IMR-90 (cell line): ENCODE results near the gene DENND6B.

Experiments
- CEBPB ChIP-seq: IDR thresholded peaks from 2 replicates; pipeline ENCODE4 v1.6.1; 2012; ENCODE audit warnings: low read depth, low read length, improper control_type of control experiment
- MAFK ChIP-seq: IDR thresholded peaks from 2 replicates; pipeline ENCODE4 v1.6.1; 2012; ENCODE audit warnings: low read depth, low read length, improper control_type of control experiment
- MAZ ChIP-seq: IDR thresholded peaks from 2 replicates; pipeline ENCODE4 v1.6.1; 2012; ENCODE audit warnings: low read depth, mild to moderate bottlenecking, low read length, improper control_type of control experiment, moderate library complexity, borderline replicate concordance
- NFE2L2 ChIP-seq: fragments of 150-350 bp; IDR thresholded peaks from 2 replicates; pipeline ENCODE4 v1.6.1; 2016; ENCODE audit warnings: low read depth, mild to moderate bottlenecking, low read length
- POLR2A ChIP-seq: IDR thresholded peaks from 2 replicates; pipeline ENCODE4 v1.6.1; 2012; ENCODE audit warnings: mild to moderate bottlenecking, low read depth, low read length
- RAD21 ChIP-seq: IDR thresholded peaks from 2 replicates; pipeline ENCODE4 v1.6.1; 2012; ENCODE audit warnings: low read length, improper control_type of control experiment
- RCOR1 ChIP-seq: IDR thresholded peaks from 2 replicates; pipeline ENCODE4 v1.6.1; 2012; ENCODE audit warnings: mild to moderate bottlenecking, low read length, improper control_type of control experiment; ENCODE audit not compliant: insufficient replicate concordance
- RFX5 ChIP-seq: IDR thresholded peaks from 2 replicates; pipeline ENCODE4 v1.8.0; 2012; ENCODE audit warnings: low read depth, mild to moderate bottlenecking, low read length, moderate library complexity
- SMC3 ChIP-seq: fragments of 150-350 bp; IDR thresholded peaks from 2 replicates; pipeline ENCODE4 v1.6.1; 2016; ENCODE audit warnings: low read depth, mild to moderate bottlenecking, antibody characterized with exemption, low read length, moderate library complexity
- TF ChIP-seq, protein P1 (sequence below): conservative IDR thresholded peaks from 2 replicates; pipeline ENCODE4 v1.5.1; 2012; ENCODE audit warnings: mild to moderate bottlenecking, low read depth, low read length, improper control_type of control experiment
- TF ChIP-seq, protein P2 (sequence below): fragments of 150-350 bp; IDR thresholded peaks from 2 replicates; pipeline ENCODE4 v1.6.1; 2016; ENCODE audit warnings: low read depth, mild to moderate bottlenecking, low read length, moderate library complexity, borderline replicate concordance
- TF ChIP-seq, protein P3 (sequence below): fragments of 150-350 bp; IDR thresholded peaks from 2 replicates; pipeline ENCODE4 v1.6.1; 2017; ENCODE audit warnings: mild to moderate bottlenecking, antibody characterized with exemption, low read length, low read depth

DNA sequence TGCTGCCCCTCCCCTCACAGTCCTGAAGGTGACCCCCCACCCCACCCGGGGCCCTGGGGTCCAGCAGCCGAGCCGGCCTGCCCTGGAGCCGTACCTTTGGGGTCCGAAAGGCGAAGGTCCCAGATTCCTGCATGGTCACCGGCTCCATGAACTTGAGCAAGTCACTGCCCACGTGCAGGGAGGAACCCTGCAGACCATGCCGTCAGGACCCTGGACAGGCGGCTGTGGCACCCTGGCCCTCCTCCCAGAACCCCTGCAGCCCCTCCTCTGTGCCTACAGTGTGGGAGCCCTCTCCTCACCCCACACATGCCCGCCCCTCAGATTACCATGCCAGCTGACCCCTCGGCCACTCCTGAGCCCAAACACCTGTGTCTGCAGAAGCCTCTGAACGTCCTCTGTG lies 42.3 kb downstream of the DENND6B start:
- TF ChIP-seq POLR2A (no peak), CEBPB (no peak), RAD21 (no peak), MAZ (no peak), RFX5 (no peak), NFE2L2 (no peak), RCOR1 (no peak), SMC3 (no peak), MAFK (no peak)
- TF ChIP-seq, protein P1, sequence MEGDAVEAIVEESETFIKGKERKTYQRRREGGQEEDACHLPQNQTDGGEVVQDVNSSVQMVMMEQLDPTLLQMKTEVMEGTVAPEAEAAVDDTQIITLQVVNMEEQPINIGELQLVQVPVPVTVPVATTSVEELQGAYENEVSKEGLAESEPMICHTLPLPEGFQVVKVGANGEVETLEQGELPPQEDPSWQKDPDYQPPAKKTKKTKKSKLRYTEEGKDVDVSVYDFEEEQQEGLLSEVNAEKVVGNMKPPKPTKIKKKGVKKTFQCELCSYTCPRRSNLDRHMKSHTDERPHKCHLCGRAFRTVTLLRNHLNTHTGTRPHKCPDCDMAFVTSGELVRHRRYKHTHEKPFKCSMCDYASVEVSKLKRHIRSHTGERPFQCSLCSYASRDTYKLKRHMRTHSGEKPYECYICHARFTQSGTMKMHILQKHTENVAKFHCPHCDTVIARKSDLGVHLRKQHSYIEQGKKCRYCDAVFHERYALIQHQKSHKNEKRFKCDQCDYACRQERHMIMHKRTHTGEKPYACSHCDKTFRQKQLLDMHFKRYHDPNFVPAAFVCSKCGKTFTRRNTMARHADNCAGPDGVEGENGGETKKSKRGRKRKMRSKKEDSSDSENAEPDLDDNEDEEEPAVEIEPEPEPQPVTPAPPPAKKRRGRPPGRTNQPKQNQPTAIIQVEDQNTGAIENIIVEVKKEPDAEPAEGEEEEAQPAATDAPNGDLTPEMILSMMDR, result no peak
- TF ChIP-seq, protein P2, sequence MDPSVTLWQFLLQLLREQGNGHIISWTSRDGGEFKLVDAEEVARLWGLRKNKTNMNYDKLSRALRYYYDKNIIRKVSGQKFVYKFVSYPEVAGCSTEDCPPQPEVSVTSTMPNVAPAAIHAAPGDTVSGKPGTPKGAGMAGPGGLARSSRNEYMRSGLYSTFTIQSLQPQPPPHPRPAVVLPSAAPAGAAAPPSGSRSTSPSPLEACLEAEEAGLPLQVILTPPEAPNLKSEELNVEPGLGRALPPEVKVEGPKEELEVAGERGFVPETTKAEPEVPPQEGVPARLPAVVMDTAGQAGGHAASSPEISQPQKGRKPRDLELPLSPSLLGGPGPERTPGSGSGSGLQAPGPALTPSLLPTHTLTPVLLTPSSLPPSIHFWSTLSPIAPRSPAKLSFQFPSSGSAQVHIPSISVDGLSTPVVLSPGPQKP, result no peak
- TF ChIP-seq, protein P3, sequence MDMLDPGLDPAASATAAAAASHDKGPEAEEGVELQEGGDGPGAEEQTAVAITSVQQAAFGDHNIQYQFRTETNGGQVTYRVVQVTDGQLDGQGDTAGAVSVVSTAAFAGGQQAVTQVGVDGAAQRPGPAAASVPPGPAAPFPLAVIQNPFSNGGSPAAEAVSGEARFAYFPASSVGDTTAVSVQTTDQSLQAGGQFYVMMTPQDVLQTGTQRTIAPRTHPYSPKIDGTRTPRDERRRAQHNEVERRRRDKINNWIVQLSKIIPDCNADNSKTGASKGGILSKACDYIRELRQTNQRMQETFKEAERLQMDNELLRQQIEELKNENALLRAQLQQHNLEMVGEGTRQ, result no peak
